ENCODE measurements around the gene PWP2. TPM values are rescaled to one million over a fixed set of nuclear protein-coding genes. Genes with fewer than 3 reads are reported as not detected.

Gene PWP2
- total RNA-seq, 2 donors from 2014 or later: 9.1 to 9.6 TPM

DNA sequence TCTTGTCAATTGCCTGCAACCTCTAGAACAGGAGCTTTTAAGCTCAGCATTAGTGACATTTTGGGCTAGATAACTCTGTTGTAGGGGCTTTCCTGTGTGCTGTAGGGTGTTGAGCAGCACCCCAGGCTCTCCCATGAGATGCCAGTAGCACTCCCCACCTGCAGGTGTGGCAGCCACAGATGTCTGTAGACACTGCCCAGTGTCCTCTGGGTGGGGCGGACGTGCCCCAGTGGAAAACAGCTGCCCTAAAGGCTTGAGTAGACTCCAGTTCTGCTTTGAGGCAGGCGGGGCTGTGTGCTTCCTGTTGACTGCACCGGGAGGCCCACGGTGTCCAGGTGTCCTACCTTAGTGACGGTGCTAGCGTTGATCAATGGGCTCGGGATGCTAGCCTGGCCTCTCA, 16.9 kb upstream of the PWP2 start:
- H3K4me3 Mint-ChIP-seq: no peak overlapping the region
- Histone ChIP-seq H3K36me3 (ENCODE audit: control insufficient read depth, insufficient read depth, low read length) (peaks cover 76% of the 10 kb centered on the region), H3K27ac (ENCODE audit: low read depth, low read length) (no peak overlapping the region), H3K9ac (ENCODE audit: extremely low read depth, low read length, poor library complexity, severe bottlenecking) (no peak overlapping the region), H3K9me3 (ENCODE audit: control insufficient read depth, low read length) (no peaks in the 10 kb centered on the region), H3K27me3 (ENCODE audit: control insufficient read depth, insufficient read depth, low read length, poor library complexity, severe bottlenecking) (no peaks in the 10 kb centered on the region), H3K4me1 (ENCODE audit: control insufficient read depth, insufficient read depth, low read length) (no peaks in the 10 kb centered on the region), H3K4me3 (ENCODE audit: low read length) (no peak overlapping the region)
- TF ChIP-seq, protein P1, sequence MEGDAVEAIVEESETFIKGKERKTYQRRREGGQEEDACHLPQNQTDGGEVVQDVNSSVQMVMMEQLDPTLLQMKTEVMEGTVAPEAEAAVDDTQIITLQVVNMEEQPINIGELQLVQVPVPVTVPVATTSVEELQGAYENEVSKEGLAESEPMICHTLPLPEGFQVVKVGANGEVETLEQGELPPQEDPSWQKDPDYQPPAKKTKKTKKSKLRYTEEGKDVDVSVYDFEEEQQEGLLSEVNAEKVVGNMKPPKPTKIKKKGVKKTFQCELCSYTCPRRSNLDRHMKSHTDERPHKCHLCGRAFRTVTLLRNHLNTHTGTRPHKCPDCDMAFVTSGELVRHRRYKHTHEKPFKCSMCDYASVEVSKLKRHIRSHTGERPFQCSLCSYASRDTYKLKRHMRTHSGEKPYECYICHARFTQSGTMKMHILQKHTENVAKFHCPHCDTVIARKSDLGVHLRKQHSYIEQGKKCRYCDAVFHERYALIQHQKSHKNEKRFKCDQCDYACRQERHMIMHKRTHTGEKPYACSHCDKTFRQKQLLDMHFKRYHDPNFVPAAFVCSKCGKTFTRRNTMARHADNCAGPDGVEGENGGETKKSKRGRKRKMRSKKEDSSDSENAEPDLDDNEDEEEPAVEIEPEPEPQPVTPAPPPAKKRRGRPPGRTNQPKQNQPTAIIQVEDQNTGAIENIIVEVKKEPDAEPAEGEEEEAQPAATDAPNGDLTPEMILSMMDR (conservative IDR thresholded peaks at IDR 0.05): no peak
- H3K27me3 Mint-ChIP-seq (ENCODE audit: insufficient read depth): no peaks in the 10 kb centered on the region
- H3K4me1 Mint-ChIP-seq: no peaks in the 10 kb centered on the region
- H3K9me3 Mint-ChIP-seq: no peaks in the 10 kb centered on the region
- WGBS, 2 experiments (ENCODE audit: insufficient coverage in 1 of 2, insufficient read length in 1 of 2): 91 to 92% methylated on average over 6 to 8 of the region's 8 CpGs
- no peak overlapping the region for H3K27ac Mint-ChIP-seq
- no peak for DNase-seq
- H3K36me3 Mint-ChIP-seq (ENCODE audit: low read depth): peaks cover 66% of the 10 kb centered on the region

DNA sequence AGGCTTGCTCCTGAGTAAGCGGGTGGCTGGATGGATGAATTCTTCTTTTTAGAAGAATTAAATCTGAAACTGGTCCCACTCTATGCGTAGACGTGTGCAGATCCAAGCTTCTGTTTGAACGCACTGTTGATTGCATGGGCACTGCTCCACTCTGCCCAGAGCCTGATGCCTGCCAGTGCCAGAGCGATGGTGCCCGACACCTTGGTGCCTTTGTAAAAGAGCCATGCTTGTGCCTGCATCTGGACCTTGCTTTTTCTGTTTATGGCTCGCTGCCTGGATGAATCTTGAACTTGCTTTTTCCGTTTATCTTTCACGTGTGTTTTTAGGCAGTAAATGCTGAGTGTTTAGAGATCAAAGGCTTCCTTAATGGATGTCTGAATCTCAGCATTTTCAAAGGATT, 15.0 kb upstream of the PWP2 start:
- H3K4me1 Mint-ChIP-seq: no peaks in the 10 kb centered on the region

DNA sequence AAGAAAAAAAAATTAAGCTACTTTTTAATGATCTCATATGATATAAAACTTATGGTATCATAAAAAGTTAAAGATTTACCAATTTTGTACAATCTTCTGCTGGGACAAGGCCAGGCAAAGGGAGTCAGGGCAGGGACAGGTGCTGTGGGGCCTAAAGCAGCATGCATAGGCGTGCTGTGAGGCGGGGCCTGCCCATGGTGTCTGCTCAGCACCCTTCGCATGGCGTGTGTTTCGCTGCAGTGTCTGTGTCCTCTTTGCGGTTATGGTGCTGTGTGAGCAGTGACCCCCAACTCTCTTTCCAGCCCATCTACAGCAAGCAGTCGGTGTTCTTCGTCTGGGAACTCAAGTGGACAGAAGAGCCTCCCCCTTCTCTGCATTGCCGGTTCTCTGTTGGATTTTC, 13.4 kb upstream of the PWP2 start:
- no peaks in the 10 kb centered on the region for H3K4me1 Mint-ChIP-seq
- no peak overlapping the region for H3K27ac Mint-ChIP-seq
- H3K9me3 Mint-ChIP-seq: no peaks in the 10 kb centered on the region
- Histone ChIP-seq H3K4me1 (ENCODE audit: control insufficient read depth, insufficient read depth, low read length) (no peaks in the 10 kb centered on the region), H3K36me3 (ENCODE audit: control insufficient read depth, insufficient read depth, low read length) (peaks cover 46% of the 10 kb centered on the region), H3K4me3 (ENCODE audit: low read length) (no peak overlapping the region), H3K9ac (ENCODE audit: extremely low read depth, low read length, poor library complexity, severe bottlenecking) (no peak overlapping the region), H3K9me3 (ENCODE audit: control insufficient read depth, low read length) (no peaks in the 10 kb centered on the region), H3K27ac (ENCODE audit: low read depth, low read length) (no peak overlapping the region), H3K27me3 (ENCODE audit: control insufficient read depth, insufficient read depth, low read length, poor library complexity, severe bottlenecking) (no peaks in the 10 kb centered on the region)
- H3K36me3 Mint-ChIP-seq (ENCODE audit: low read depth): peaks cover 39% of the 10 kb centered on the region
- no peak for DNase-seq
- TF ChIP-seq, protein P1 (conservative IDR thresholded peaks at IDR 0.05): no peak
- no peaks in the 10 kb centered on the region for H3K27me3 Mint-ChIP-seq (ENCODE audit: insufficient read depth)
- H3K4me3 Mint-ChIP-seq: no peak overlapping the region
- 93 to 95% methylated on average over 9 of the region's 9 CpGs for WGBS, 2 experiments (ENCODE audit: insufficient coverage in 1 of 2, insufficient read length in 1 of 2)

More for the DNA sequence above, 15.0 kb upstream of the PWP2 start:
- peaks cover 53% of the 10 kb centered on the region for H3K36me3 Mint-ChIP-seq (ENCODE audit: low read depth)
- H3K9me3 Mint-ChIP-seq: no peaks in the 10 kb centered on the region
- Histone ChIP-seq H3K27ac (ENCODE audit: low read depth, low read length) (no peak overlapping the region), H3K9ac (ENCODE audit: extremely low read depth, low read length, poor library complexity, severe bottlenecking) (no peak overlapping the region), H3K4me1 (ENCODE audit: control insufficient read depth, insufficient read depth, low read length) (no peaks in the 10 kb centered on the region), H3K27me3 (ENCODE audit: control insufficient read depth, insufficient read depth, low read length, poor library complexity, severe bottlenecking) (no peaks in the 10 kb centered on the region), H3K4me3 (ENCODE audit: low read length) (no peak overlapping the region), H3K9me3 (ENCODE audit: control insufficient read depth, low read length) (no peaks in the 10 kb centered on the region), H3K36me3 (ENCODE audit: control insufficient read depth, insufficient read depth, low read length) (peaks cover 59% of the 10 kb centered on the region)
- DNase-seq: no peak
- 97 to 98% methylated on average over 9 of the region's 9 CpGs for WGBS, 2 experiments (ENCODE audit: insufficient coverage in 1 of 2, insufficient read length in 1 of 2)
- H3K27me3 Mint-ChIP-seq (ENCODE audit: insufficient read depth): no peaks in the 10 kb centered on the region
- H3K4me3 Mint-ChIP-seq: no peak overlapping the region
- no peak overlapping the region for H3K27ac Mint-ChIP-seq
- TF ChIP-seq, protein P1 (conservative IDR thresholded peaks at IDR 0.05): no peak

Data from endodermal cell (in vitro differentiated cells).